ENCODE measurements around the gene CAPS2.

The CAPS2 gene

GRCh38 chr12:75236206-75236605, 93.9 kb downstream of the CAPS2 start:
- no peak for TF ChIP-seq SPI1 (IDR thresholded peaks at IDR 0.05; ENCODE audit: borderline replicate concordance, low read depth)
- no peak for TF ChIP-seq REST (IDR thresholded peaks at IDR 0.05; ENCODE audit: insufficient replicate concordance, low read depth)
- TF ChIP-seq CTCF (IDR thresholded peaks at IDR 0.05; ENCODE audit: insufficient read depth, low read length), result no peak
- no peak for TF ChIP-seq POLR2AphosphoS5 (IDR thresholded peaks at IDR 0.05; ENCODE audit: low read depth)
- TF ChIP-seq GABPA (IDR thresholded peaks at IDR 0.05; ENCODE audit: low read depth), result no peak
- no peak overlapping the region for H3K27ac ChIP-seq (replicated peaks)
- H3K27me3 ChIP-seq (ENCODE audit: insufficient read depth, poor library complexity, severe bottlenecking), result no peaks in the 10 kb centered on the region
- no peak for DNase-seq (ENCODE audit: low read depth in 1 of 2, low spot score in 1 of 2)
- no peak overlapping the region for H3K4me3 ChIP-seq (replicated peaks; ENCODE audit: insufficient read depth, low read length)

GRCh38 chr12:75227132-75227531, 103.0 kb downstream of the CAPS2 start:
- DNase-seq (ENCODE audit: low read depth in 1 of 2, low spot score in 1 of 2), result no peak
- Histone ChIP-seq H3K4me3 (replicated peaks; ENCODE audit: insufficient read depth, low read length) (no peak overlapping the region), H3K27ac (replicated peaks) (no peak overlapping the region), H3K27me3 (ENCODE audit: insufficient read depth, poor library complexity, severe bottlenecking) (no peaks in the 10 kb centered on the region)
- TF ChIP-seq SPI1 (IDR thresholded peaks at IDR 0.05; ENCODE audit: borderline replicate concordance, low read depth) (no peak), GABPA (IDR thresholded peaks at IDR 0.05; ENCODE audit: low read depth) (no peak), CTCF (IDR thresholded peaks at IDR 0.05; ENCODE audit: insufficient read depth, low read length) (no peak), POLR2AphosphoS5 (IDR thresholded peaks at IDR 0.05; ENCODE audit: low read depth) (no peak), REST (IDR thresholded peaks at IDR 0.05; ENCODE audit: insufficient replicate concordance, low read depth) (no peak)

Data from HL-60 (cell line).